Activated naive CD4-positive, alpha-beta T cell treated with anti-CD3 and anti-CD28 coated beads, Interleukin-2, amount 50 U/mL, for 72 hours (primary cell): ENCODE data around the gene AHI1. TPM values are rescaled to one million over a fixed set of nuclear protein-coding genes. Genes with fewer than 3 reads are reported as not detected.

Source experiments
- ATAC-seq, 2 donors: fragments of 150-1000 bp; cut with Tn5 transposase; 2 replicates each; pipeline ENCODE4 v1.10.0; 2021; ENCODE audit warnings: mild to moderate bottlenecking in 2 of 2, moderate library complexity in 2 of 2
- DNase-seq, 2 donors: peaks; one replicate each; pipeline ENCODE4 v3.0.0; 2021 to 2022; ENCODE audit warnings: low spot score in 2 of 2
- H3K27ac Mint-ChIP-seq, 2 donors: one replicate each; pipeline ENCODE4 v1.8.0; 2022; ENCODE audit warnings: mild to moderate bottlenecking in 2 of 2, mixed read lengths in 2 of 2
- H3K36me3 Mint-ChIP-seq, 2 donors: one replicate each; pipeline ENCODE4 v1.8.0; 2022; ENCODE audit warnings: mixed read lengths in 2 of 2
- H3K9me3 Mint-ChIP-seq, 2 donors: one replicate each; pipeline ENCODE4 v1.8.0; 2022; ENCODE audit warnings: mixed read lengths in 2 of 2
- total RNA-seq, 2 donors: library from RNA; stranded (reverse); gene quantifications; one replicate each; pipeline ENCODE4 v1.2.3, GENCODE V29; 2022

Gene AHI1
- total RNA-seq, 2 donors from 2014 or later, result 34.6 to 38.5 TPM

- Mint-ChIP-seq H3K36me3 (peaks cover 1 to 9% of the 10 kb centered on the region in 2 donors), H3K9me3 (no peaks in the 10 kb centered on the region), H3K27ac (no peak overlapping the region)
- no peak for DNase-seq
- no peak for ATAC-seq
Measured at GRCh38 chr6:135281964-135282363, 215.6 kb downstream of the AHI1 start.

GRCh38 chr6:135281227-135281626 lies 216.3 kb downstream of the AHI1 start:
- DNase-seq (no peak), ATAC-seq (no peak)
- Mint-ChIP-seq H3K27ac (no peak overlapping the region), H3K9me3 (no peaks in the 10 kb centered on the region), H3K36me3 (peaks cover 0 to 6% of the 10 kb centered on the region in 2 donors)

GRCh38 chr6:135280375-135281136 lies 217.0 kb downstream of the AHI1 start:
- DNase-seq, result no peak
- Mint-ChIP-seq H3K9me3 (no peaks in the 10 kb centered on the region), H3K27ac (no peak overlapping the region), H3K36me3 (peaks cover 0 to 3% of the 10 kb centered on the region in 2 donors)
- ATAC-seq, result no peak

DNA sequence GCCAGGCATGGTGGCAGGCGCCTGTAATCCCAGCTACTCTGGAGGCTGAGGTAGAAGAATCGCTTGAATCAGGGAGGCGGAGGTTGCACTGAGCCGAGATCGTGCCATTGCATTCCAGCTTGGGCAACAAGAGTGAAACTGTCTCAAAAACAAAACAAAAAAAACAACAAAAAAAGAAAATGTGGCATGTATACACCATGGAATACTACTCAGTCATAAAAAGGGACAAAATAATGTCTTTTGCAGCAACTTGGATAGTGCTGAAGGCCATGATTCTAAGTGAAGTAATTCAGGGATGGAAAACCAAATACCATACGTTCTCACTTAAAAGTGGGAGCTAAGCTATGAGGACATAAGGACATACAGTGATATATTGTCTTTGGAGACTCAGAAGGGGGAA lies 220.1 kb downstream of the AHI1 start:
- no peak overlapping the region for H3K27ac Mint-ChIP-seq
- ATAC-seq (no peak), DNase-seq (no peak)
- H3K9me3 Mint-ChIP-seq, result no peaks in the 10 kb centered on the region
- H3K36me3 Mint-ChIP-seq, result no peaks in the 10 kb centered on the region

- no peak for DNase-seq
- Mint-ChIP-seq H3K27ac (no peak overlapping the region), H3K9me3 (no peaks in the 10 kb centered on the region)
Measured at GRCh38 chr6:135274561-135275293, 222.8 kb downstream of the AHI1 start.

DNA sequence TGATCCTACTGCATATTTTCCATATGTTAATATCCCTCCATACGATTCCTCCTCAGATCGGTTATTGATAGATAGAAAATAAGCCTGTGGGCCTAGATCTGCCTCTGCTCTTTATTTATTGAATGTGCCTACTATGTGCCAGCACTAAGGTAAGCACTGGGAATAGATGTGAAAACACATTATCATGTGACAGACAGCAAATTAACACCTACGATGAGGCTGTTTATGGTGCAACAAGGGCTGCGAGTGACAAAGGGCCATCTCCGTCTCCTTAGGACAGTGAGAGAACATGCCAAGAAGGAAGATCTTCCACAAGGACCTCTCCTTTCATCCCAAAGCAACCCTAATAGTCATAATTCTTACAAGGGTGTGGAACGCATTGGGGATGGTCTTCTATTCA lies 225.9 kb downstream of the AHI1 start:
- ATAC-seq (no peak), DNase-seq (no peak)
- H3K36me3 Mint-ChIP-seq, result no peaks in the 10 kb centered on the region
- no peak overlapping the region for H3K27ac Mint-ChIP-seq
- H3K9me3 Mint-ChIP-seq, result no peaks in the 10 kb centered on the region

More at GRCh38 chr6:135274561-135275293, 222.8 kb downstream of the AHI1 start:
- no peak for ATAC-seq
- no peaks in the 10 kb centered on the region for H3K36me3 Mint-ChIP-seq

DNA sequence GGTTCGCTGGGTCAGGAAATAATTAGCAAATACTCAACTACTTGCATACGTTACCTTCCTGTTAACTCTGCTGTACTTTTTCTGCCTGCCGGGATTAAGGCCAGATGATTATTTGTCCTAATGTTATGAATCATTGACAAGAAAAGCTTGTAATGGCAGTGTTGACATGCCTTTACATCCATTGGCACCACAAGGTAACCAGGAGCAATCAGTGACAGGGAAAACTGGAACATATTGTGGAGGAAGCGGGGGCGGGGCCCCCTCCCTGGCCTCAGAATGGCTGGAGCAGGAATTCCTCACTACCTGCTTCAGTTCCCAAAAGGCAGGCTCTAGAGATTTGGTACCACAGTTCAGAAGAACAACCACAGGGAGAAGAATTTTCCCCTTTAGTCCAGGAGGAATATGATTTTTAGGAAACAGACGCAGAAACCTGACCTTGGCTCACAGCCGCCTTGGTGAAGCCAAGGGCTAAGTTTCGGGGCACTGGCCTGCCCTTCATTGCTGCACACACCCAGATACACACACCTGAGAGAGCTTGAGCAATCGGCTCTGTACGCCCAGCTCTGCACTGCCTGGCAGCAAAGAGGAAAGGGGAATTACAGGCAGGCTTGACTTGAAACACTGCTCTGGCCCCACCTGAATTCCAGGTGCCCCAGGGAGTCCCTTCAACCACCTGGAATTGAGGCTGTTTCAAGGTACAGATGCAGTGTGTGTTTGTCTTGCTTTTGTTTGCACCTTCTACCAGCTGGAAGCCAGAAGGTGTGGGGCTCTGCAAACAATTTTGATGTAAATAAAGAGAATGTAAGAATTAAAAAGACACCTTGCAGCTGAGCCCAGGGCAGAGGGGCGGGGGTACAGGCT lies 226.6 kb downstream of the AHI1 start:
- H3K36me3 Mint-ChIP-seq, result no peaks in the 10 kb centered on the region
- ATAC-seq (no peak), DNase-seq (no peak)
- no peaks in the 10 kb centered on the region for H3K9me3 Mint-ChIP-seq
- peak overlapping the region in 1 of 2 donors; percentile 50 for H3K27ac Mint-ChIP-seq

DNA sequence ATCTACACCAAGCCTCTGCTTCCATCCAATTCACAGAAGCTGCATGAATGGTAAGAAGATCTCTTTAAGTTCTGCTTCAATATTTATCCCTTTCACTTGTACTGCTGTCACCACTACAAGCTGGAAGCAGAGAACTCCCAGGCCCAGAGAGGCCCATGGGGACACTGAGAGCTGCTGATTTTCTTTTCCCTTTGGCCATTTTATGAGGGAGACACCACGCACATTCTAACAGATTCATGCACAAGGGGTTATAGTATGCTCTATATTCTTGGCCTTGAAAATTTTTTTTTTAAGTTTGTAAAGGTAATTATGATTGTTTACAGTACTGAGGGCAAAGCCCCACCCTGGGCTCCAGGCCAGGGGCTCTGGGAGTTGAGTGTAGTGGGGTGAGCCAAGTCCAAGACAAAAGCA lies 228.1 kb downstream of the AHI1 start:
- no peak overlapping the region for H3K27ac Mint-ChIP-seq
- ATAC-seq (no peak), DNase-seq (no peak)
- no peaks in the 10 kb centered on the region for H3K9me3 Mint-ChIP-seq
- H3K36me3 Mint-ChIP-seq, result no peaks in the 10 kb centered on the region

GRCh38 chr6:135268740-135269139 lies 228.8 kb downstream of the AHI1 start:
- no peaks in the 10 kb centered on the region for H3K9me3 Mint-ChIP-seq
- no peak overlapping the region for H3K27ac Mint-ChIP-seq
- no peaks in the 10 kb centered on the region for H3K36me3 Mint-ChIP-seq
- ATAC-seq (peak; percentile 39 to 76), DNase-seq (no peak)

- H3K27ac Mint-ChIP-seq, result peak overlapping the region in 1 of 2 donors; percentile 58
- no peaks in the 10 kb centered on the region for H3K9me3 Mint-ChIP-seq
Measured at GRCh38 chr6:135268263-135268662, 229.3 kb downstream of the AHI1 start.

GRCh38 chr6:135267085-135267484 lies 230.5 kb downstream of the AHI1 start:
- no peaks in the 10 kb centered on the region for H3K9me3 Mint-ChIP-seq
- H3K27ac Mint-ChIP-seq, result no peak overlapping the region
- DNase-seq (no peak), ATAC-seq (no peak)
- no peaks in the 10 kb centered on the region for H3K36me3 Mint-ChIP-seq

More at GRCh38 chr6:135268263-135268662, 229.3 kb downstream of the AHI1 start:
- ATAC-seq, result no peak
- no peaks in the 10 kb centered on the region for H3K36me3 Mint-ChIP-seq
- DNase-seq, result no peak

GRCh38 chr6:135266675-135267074 lies 230.9 kb downstream of the AHI1 start:
- no peaks in the 10 kb centered on the region for H3K9me3 Mint-ChIP-seq
- no peaks in the 10 kb centered on the region for H3K36me3 Mint-ChIP-seq
- DNase-seq (no peak), ATAC-seq (no peak)
- no peak overlapping the region for H3K27ac Mint-ChIP-seq

- H3K27ac Mint-ChIP-seq, result no peak overlapping the region
- no peaks in the 10 kb centered on the region for H3K9me3 Mint-ChIP-seq
- DNase-seq, result no peak
- ATAC-seq, result no peak
- no peaks in the 10 kb centered on the region for H3K36me3 Mint-ChIP-seq
Measured at GRCh38 chr6:135265278-135265677, 232.3 kb downstream of the AHI1 start.

DNA sequence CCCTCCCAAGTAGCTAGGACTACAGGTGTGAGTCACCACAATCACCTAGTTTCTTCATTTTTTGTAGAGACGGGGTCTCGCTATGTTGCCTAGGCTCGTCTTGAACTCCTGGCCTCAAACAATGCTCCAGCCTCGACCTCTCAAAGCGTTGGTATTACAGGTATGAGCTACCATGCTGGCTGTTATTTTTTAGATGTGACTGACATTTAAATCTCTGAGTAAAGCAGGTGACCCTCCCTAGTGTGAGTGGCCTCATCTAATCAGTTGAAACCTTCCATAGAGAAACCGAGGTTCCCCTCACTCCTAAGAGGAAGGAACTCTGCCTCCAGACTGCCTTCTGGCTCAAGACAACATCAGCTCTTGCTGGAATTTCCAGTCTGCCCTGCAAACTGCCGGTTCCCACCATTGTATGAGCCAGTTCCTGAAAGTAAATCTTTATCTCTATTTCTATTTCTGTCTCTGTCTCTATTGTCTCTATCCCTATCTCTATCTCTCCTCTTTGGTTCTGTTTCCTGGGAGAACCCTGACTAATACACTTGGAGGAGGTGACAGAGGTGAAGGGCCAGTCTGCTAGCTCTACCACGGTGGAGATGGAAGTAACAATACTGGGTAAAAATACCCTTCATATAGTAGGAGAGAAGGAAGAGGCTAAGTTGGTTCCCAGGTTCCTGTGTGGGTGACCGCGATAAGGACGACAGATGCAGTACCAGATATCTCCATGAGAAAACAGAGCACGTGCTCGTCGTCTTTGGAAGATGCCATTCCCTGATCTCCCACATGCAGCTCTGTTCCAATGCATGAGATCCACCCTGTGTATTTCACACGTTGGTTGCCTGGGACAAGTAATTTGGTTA lies 235.4 kb downstream of the AHI1 start:
- Mint-ChIP-seq H3K9me3 (no peaks in the 10 kb centered on the region), H3K36me3 (no peaks in the 10 kb centered on the region), H3K27ac (no peak overlapping the region)
- no peak for ATAC-seq
- no peak for DNase-seq

DNA sequence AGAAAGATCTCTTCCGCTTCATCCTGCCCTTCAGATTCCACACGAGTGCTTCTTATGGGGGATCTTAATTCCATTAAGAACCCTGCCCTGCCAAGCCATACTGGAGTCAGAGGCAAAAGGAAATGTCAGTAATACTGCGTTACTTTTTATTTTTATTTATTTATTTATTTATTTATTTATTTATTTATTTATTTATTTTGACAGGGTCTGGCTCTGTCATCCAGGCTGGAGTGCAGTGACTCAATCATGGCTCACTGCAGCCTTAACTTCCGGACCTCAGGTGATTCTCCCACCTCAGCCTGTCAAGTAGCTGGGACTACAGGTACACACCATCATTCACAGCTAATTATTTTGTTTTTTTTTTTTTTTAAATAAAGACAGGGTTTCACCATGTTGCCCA lies 236.9 kb downstream of the AHI1 start:
- no peak for DNase-seq
- no peaks in the 10 kb centered on the region for H3K36me3 Mint-ChIP-seq
- no peak overlapping the region for H3K27ac Mint-ChIP-seq
- no peak for ATAC-seq
- no peaks in the 10 kb centered on the region for H3K9me3 Mint-ChIP-seq

DNA sequence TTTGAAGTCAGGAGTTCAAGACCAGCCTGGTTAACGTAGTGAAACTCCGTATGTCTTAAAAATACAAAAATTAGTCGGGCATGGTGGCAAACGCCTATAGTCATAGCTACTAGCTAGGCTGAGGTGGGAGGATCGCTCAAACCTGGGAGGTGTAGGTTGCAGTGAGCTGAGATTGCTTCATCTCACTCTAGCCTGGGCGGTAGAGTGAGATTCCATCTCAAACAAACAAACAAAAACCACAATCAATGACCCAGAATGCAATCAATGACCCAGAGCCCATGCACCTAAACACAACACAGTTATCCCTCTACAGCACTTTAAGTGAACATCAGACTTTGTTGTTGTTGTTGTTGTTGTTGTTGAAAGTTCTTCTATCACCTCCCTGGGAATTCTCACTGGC lies 238.6 kb downstream of the AHI1 start:
- Mint-ChIP-seq H3K36me3 (no peaks in the 10 kb centered on the region), H3K9me3 (no peaks in the 10 kb centered on the region), H3K27ac (no peak overlapping the region)
- DNase-seq (no peak), ATAC-seq (no peak)
